Activated CD8-positive, alpha-beta T cell treated with anti-CD3 and anti-CD28 coated beads for 36 hours (primary cell): Measurements from ENCODE around the gene ABCG1. TPM values are rescaled to one million over a fixed set of nuclear protein-coding genes. Genes with fewer than 3 reads are reported as not detected.

Experiments used
- ATAC-seq: fragments of 200-7000 bp; cut with Tn5 transposase; one replicate; pipeline ENCODE4 v1.10.0; 2021; ENCODE audit warnings: mild to moderate bottlenecking, moderate library complexity
- CTCF ChIA-PET: fragments of 350-600 bp; sonication (Branson Sonifier 250); formaldehyde crosslinking; loops from one replicate; lab custom pipeline; 2021; ENCODE audit warnings: antibody characterized with exemption; lab: Charles Lee
- POLR2A ChIA-PET: fragments of 350-600 bp; sonication (Branson Sonifier 250); formaldehyde crosslinking; loops from one replicate; lab custom pipeline; 2021; ENCODE audit warnings: antibody characterized with exemption; lab: Charles Lee
- DNase-seq: peaks from one replicate; pipeline ENCODE4 v3.0.0-alpha.2; 2020
- H3K27ac Mint-ChIP-seq: one replicate; pipeline ENCODE4 v1.8.0; 2021; ENCODE audit warnings: mild to moderate bottlenecking, mixed read lengths
- H3K27me3 Mint-ChIP-seq: one replicate; pipeline ENCODE4 v1.8.0; 2021; ENCODE audit warnings: mixed read lengths
- H3K36me3 Mint-ChIP-seq: one replicate; pipeline ENCODE4 v1.8.0; 2021; ENCODE audit warnings: low read depth, mixed read lengths
- H3K4me1 Mint-ChIP-seq: one replicate; pipeline ENCODE4 v1.8.0; 2021; ENCODE audit warnings: low read depth, mixed read lengths
- H3K4me3 Mint-ChIP-seq: one replicate; pipeline ENCODE4 v1.8.0; 2021; ENCODE audit warnings: mild to moderate bottlenecking, moderate library complexity, mixed read lengths
- H3K9me3 Mint-ChIP-seq: one replicate; pipeline ENCODE4 v1.8.0; 2021; ENCODE audit warnings: mixed read lengths
- intact Hi-C: fragments of 100-400 bp; cut with micrococcal nuclease; formaldehyde crosslinking; loops from one replicate; pipeline ENCODE4 v1.10.0; 2022
- total RNA-seq, 2 experiments: library from RNA; stranded (reverse); gene quantifications; one replicate each; pipeline ENCODE4 v1.2.3, GENCODE V29; 2021
- TF ChIP-seq, protein P1 (sequence below): fragments of 200-600 bp; IDR thresholded peaks from one replicate; pipeline ENCODE4 v1.8.0; 2022; ENCODE audit warnings: antibody characterized with exemption, mild to moderate bottlenecking

Gene ABCG1
- total RNA-seq, 2 experiments from 2014 or later, result 12.1 to 12.7 TPM

GRCh38 chr21:42182713-42183371, 36.1 kb upstream of the ABCG1 start:
- H3K27me3 Mint-ChIP-seq, result no peaks in the 10 kb centered on the region
- no peak for ATAC-seq
- H3K4me1 Mint-ChIP-seq, result peaks cover 26% of the 10 kb centered on the region
- intact Hi-C loops, result no loop called here
- peaks cover 8% of the 10 kb centered on the region for H3K36me3 Mint-ChIP-seq
- ChIA-PET POLR2A (interaction anchor here (0.8 to 3.4 kb wide), 4 partner anchors 11 to 54 kb away, joined by 3 to 15 read pairs (median 3); no protein-coding TSS in a partner anchor), CTCF (interaction anchor here (1.1 to 2.6 kb wide), 5 partner anchors 11 to 76 kb away, joined by 4 to 10 read pairs (median 6); no protein-coding TSS in a partner anchor)
- H3K9me3 Mint-ChIP-seq, result peaks cover 12% of the 10 kb centered on the region
- no peak overlapping the region for H3K4me3 Mint-ChIP-seq
- TF ChIP-seq, protein P1, sequence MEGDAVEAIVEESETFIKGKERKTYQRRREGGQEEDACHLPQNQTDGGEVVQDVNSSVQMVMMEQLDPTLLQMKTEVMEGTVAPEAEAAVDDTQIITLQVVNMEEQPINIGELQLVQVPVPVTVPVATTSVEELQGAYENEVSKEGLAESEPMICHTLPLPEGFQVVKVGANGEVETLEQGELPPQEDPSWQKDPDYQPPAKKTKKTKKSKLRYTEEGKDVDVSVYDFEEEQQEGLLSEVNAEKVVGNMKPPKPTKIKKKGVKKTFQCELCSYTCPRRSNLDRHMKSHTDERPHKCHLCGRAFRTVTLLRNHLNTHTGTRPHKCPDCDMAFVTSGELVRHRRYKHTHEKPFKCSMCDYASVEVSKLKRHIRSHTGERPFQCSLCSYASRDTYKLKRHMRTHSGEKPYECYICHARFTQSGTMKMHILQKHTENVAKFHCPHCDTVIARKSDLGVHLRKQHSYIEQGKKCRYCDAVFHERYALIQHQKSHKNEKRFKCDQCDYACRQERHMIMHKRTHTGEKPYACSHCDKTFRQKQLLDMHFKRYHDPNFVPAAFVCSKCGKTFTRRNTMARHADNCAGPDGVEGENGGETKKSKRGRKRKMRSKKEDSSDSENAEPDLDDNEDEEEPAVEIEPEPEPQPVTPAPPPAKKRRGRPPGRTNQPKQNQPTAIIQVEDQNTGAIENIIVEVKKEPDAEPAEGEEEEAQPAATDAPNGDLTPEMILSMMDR, result no peak
- DNase-seq, result no peak
- H3K27ac Mint-ChIP-seq, result no peak overlapping the region

DNA sequence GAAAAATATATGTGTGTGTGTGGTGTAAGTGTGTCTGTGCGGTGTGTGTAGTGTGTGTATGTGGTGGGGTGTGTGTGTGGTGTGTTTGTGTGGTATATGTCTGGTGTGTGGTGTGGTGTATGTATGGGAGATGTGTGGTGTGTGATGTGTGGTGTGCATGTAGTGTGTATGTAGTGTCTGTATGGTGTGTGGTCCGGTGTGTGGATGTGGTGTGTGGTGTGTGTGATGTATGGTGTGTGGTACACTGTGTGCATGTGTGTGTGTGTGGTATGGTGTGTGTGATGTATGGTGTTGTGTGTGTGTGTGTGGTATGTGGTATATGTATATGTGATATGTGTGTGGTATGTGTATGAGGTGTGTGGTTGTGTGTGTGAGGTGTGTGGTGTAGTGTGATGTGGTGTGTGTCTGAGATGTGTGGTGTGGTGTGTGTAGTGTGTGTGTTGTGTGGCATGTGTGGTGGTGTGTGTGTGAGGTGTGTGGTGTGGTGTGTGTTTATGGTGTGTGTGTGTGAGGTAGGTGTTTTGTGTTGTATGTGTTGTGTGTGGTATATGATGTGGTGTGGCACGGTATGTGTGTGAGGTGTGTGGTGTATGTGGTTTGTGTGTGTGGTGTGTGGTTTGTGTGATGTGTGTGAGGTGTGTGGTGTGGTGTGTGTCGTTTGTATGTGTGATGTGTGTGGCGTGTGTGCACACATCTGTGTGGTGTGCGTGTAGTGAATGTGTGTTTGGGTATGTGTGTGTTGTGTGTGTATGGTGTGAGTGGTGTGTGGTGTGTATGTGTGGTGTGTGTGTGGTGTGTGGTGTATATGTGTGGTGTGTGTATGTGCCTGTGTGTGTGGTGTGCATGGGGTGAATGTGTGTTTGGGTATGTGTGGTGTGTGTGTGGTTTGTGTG, 35.3 kb upstream of the ABCG1 start:
- Mint-ChIP-seq H3K4me3 (no peak overlapping the region), H3K36me3 (peaks cover 8% of the 10 kb centered on the region), H3K27ac (no peak overlapping the region), H3K27me3 (no peaks in the 10 kb centered on the region), H3K4me1 (peaks cover 34% of the 10 kb centered on the region), H3K9me3 (peaks cover 12% of the 10 kb centered on the region)
- intact Hi-C loops, result no loop called here
- no peak for ATAC-seq
- DNase-seq, result no peak
- ChIA-PET CTCF (interaction anchor here (0.7 to 2.6 kb wide), 4 partner anchors 10 to 228 kb away, joined by 3 to 10 read pairs (median 5); no protein-coding TSS in a partner anchor), POLR2A (interaction anchor here (0.7 to 3.4 kb wide), 5 partner anchors 10 to 53 kb away, joined by 3 to 15 read pairs (median 3); no protein-coding TSS in a partner anchor)
- TF ChIP-seq, protein P1, result no peak

DNA sequence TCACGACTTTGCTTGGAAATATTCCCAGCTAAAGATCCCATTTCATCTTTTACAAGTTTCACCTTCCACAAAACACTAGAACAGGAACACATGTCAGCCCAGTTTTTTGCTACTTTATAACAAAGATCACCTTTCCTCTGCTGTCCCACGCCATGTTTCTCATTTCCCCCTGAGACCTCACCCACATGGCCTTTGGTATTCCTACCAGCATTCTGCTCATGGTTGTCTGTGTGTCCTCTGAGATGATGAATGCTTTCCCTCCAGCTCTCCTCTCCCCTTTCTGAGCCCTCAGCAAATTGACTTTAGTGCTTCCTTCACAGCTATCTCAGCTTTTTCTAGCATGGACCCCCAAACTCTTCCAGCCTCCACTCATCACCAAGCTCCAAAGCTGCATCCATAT, 32.3 kb upstream of the ABCG1 start:
- CTCF ChIA-PET, result interaction anchor here (0.7 to 1.5 kb wide), 5 partner anchors 9 to 72 kb away, joined by 3 to 4 read pairs (median 3); no protein-coding TSS in a partner anchor
- DNase-seq (no peak), ATAC-seq (no peak)
- Mint-ChIP-seq H3K27ac (peak overlapping the region; percentile 95), H3K36me3 (peaks cover 8% of the 10 kb centered on the region), H3K4me3 (no peak overlapping the region), H3K27me3 (no peaks in the 10 kb centered on the region), H3K9me3 (peaks cover 12% of the 10 kb centered on the region), H3K4me1 (peaks cover 52% of the 10 kb centered on the region)
- POLR2A ChIA-PET, result interaction anchor here (1.1 to 3.8 kb wide), 4 partner anchors 12 to 47 kb away, joined by 3 to 21 read pairs (median 5); partner anchors contain the start of gene ABCG1
- TF ChIP-seq, protein P1, result no peak
- intact Hi-C loops, result no loop called here

- ATAC-seq (peak; percentile 90), DNase-seq (peak; percentile 94)
- TF ChIP-seq, protein P1, result no peak
- POLR2A ChIA-PET, result interaction anchor here (0.5 to 3.8 kb wide), 19 partner anchors 9 to 235 kb away, joined by 3 to 25 read pairs (median 4); partner anchors contain the start of genes ABCG1 and UBASH3A
- Mint-ChIP-seq H3K27me3 (no peaks in the 10 kb centered on the region), H3K36me3 (peaks cover 8% of the 10 kb centered on the region), H3K9me3 (peaks cover 12% of the 10 kb centered on the region), H3K4me1 (peaks cover 67% of the 10 kb centered on the region), H3K4me3 (peak overlapping the region; percentile 62), H3K27ac (peak overlapping the region; percentile 95)
- CTCF ChIA-PET, result interaction anchor here (0.7 to 2.6 kb wide), 6 partner anchors 32 to 72 kb away, joined by 3 to 15 read pairs (median 8); no protein-coding TSS in a partner anchor
- intact Hi-C loops, result no loop called here
Observed at GRCh38 chr21:42187976-42188653, 30.8 kb upstream of the ABCG1 start.
